Activated naive CD8-positive, alpha-beta T cell treated with anti-CD3 and anti-CD28 coated beads, Interleukin-2, amount 10 ng/mL, durations not matched to agents 7 days and 5 days (primary cell): ENCODE data around the gene ABCA3. TPM values are rescaled to one million over a fixed set of nuclear protein-coding genes. Genes with fewer than 3 reads are reported as not detected.
"Not testable (repeated sequence)": the region's sequence is repeated elsewhere in the genome, so short reads cannot be mapped to it uniquely, and the experiment has no call there.

Experiments used
- ATAC-seq: fragments of 150-1000 bp; cut with Tn5 transposase; one replicate; pipeline ENCODE4 v1.10.0; 2021; ENCODE audit warnings: low read depth, moderate library complexity
- POLR2A ChIA-PET: fragments of 350-600 bp; sonication (Branson Sonifier 250); formaldehyde crosslinking; loops from one replicate; lab custom pipeline; 2021; ENCODE audit warnings: antibody characterized with exemption; lab: Charles Lee
- DNase-seq: peaks from one replicate; pipeline ENCODE4 v3.0.0; 2021
- H3K27ac Mint-ChIP-seq: one replicate; pipeline ENCODE4 v1.8.0; 2022; ENCODE audit warnings: mild to moderate bottlenecking, mixed read lengths
- H3K27me3 Mint-ChIP-seq: one replicate; pipeline ENCODE4 v1.8.0; 2022; ENCODE audit warnings: mild to moderate bottlenecking, moderate library complexity, mixed read lengths
- H3K36me3 Mint-ChIP-seq: one replicate; pipeline ENCODE4 v1.8.0; 2021; ENCODE audit warnings: mild to moderate bottlenecking, mixed read lengths
- H3K4me1 Mint-ChIP-seq: one replicate; pipeline ENCODE4 v1.8.0; 2021; ENCODE audit warnings: mixed read lengths
- H3K4me3 Mint-ChIP-seq: one replicate; pipeline ENCODE4 v1.8.0; 2022; ENCODE audit warnings: mild to moderate bottlenecking, moderate library complexity, mixed read lengths
- H3K9me3 Mint-ChIP-seq: one replicate; pipeline ENCODE4 v1.8.0; 2021; ENCODE audit warnings: mixed read lengths
- total RNA-seq, 2 experiments: library from RNA; stranded (reverse); gene quantifications; one replicate each; pipeline ENCODE4 v1.2.3, GENCODE V29; 2021

ABCA3 gene
- total RNA-seq, 2 experiments from 2014 or later, result 7.8 to 8.3 TPM

- POLR2A ChIA-PET, result no interaction called here
- DNase-seq (no peak), ATAC-seq (no peak)
- Mint-ChIP-seq H3K27me3 (no peaks in the 10 kb centered on the region), H3K36me3 (no peaks in the 10 kb centered on the region), H3K4me1 (no peaks in the 10 kb centered on the region), H3K27ac (no peak overlapping the region), H3K4me3 (no peak overlapping the region), H3K9me3 (no peaks in the 10 kb centered on the region)
These were observed 63.9 kb downstream of the ABCA3 start for GRCh38 chr16:2276368-2277195.

GRCh38 chr16:2275476-2276367, 64.8 kb downstream of the ABCA3 start:
- Mint-ChIP-seq H3K36me3 (no peaks in the 10 kb centered on the region), H3K4me1 (peaks cover 2% of the 10 kb centered on the region), H3K27ac (no peak overlapping the region), H3K9me3 (no peaks in the 10 kb centered on the region), H3K27me3 (no peaks in the 10 kb centered on the region), H3K4me3 (no peak overlapping the region)
- no peak for ATAC-seq
- no peak for DNase-seq
- POLR2A ChIA-PET, result no interaction called here

- ATAC-seq (no peak), DNase-seq (no peak)
- Mint-ChIP-seq H3K36me3 (no peaks in the 10 kb centered on the region), H3K27ac (no peak overlapping the region), H3K4me1 (peaks cover 7% of the 10 kb centered on the region), H3K27me3 (no peaks in the 10 kb centered on the region), H3K9me3 (no peaks in the 10 kb centered on the region), H3K4me3 (no peak overlapping the region)
- POLR2A ChIA-PET, result no interaction called here
These were observed 66.6 kb downstream of the ABCA3 start for GRCh38 chr16:2273931-2274330.

- ATAC-seq, result no peak
- Mint-ChIP-seq H3K4me1 (peaks cover 7% of the 10 kb centered on the region), H3K27me3 (no peaks in the 10 kb centered on the region), H3K9me3 (no peaks in the 10 kb centered on the region), H3K36me3 (no peaks in the 10 kb centered on the region), H3K4me3 (no peak overlapping the region), H3K27ac (no peak overlapping the region)
- no peak for DNase-seq
- POLR2A ChIA-PET, result no interaction called here
These were observed 67.0 kb downstream of the ABCA3 start for GRCh38 chr16:2273484-2273883.

GRCh38 chr16:2271848-2272461, 68.6 kb downstream of the ABCA3 start:
- POLR2A ChIA-PET, result interaction anchor here (0.6 to 1.7 kb wide), 2 partner anchors 19 to 21 kb away, joined by 3 to 4 read pairs; partner anchors contain the start of gene ECI1

GRCh38 chr16:2270588-2271470, 69.7 kb downstream of the ABCA3 start:
- Mint-ChIP-seq H3K4me3 (no peak overlapping the region), H3K27ac (peak overlapping the region; percentile 20), H3K9me3 (no peaks in the 10 kb centered on the region), H3K4me1 (peaks cover 16% of the 10 kb centered on the region), H3K36me3 (peaks cover 7% of the 10 kb centered on the region), H3K27me3 (no peaks in the 10 kb centered on the region)
- DNase-seq, result no peak
- ATAC-seq, result no peak
- POLR2A ChIA-PET, result interaction anchor here (1.1 to 1.7 kb wide), 3 partner anchors 18 to 55 kb away, joined by 3 to 4 read pairs (median 3); no protein-coding TSS in a partner anchor

More at GRCh38 chr16:2271848-2272461, 68.6 kb downstream of the ABCA3 start:
- no peak for ATAC-seq
- DNase-seq, result no peak
- H3K9me3 Mint-ChIP-seq, result no peaks in the 10 kb centered on the region
- H3K27ac Mint-ChIP-seq, result no peak overlapping the region
- H3K4me3 Mint-ChIP-seq, result no peak overlapping the region
- H3K27me3 Mint-ChIP-seq, result no peaks in the 10 kb centered on the region
- peaks cover under 1% of the 10 kb centered on the region for H3K36me3 Mint-ChIP-seq
- peaks cover 7% of the 10 kb centered on the region for H3K4me1 Mint-ChIP-seq

- Mint-ChIP-seq H3K9me3 (no peaks in the 10 kb centered on the region), H3K4me1 (peaks cover 19% of the 10 kb centered on the region), H3K36me3 (peaks cover 9% of the 10 kb centered on the region), H3K4me3 (peak overlapping the region; percentile 95), H3K27me3 (no peaks in the 10 kb centered on the region), H3K27ac (no peak overlapping the region)
- POLR2A ChIA-PET, result interaction anchor here (1.1 to 1.4 kb wide), 4 partner anchors 27 to 55 kb away, joined by 3 to 4 read pairs (median 4); partner anchors contain the start of gene PGP
- no peak for DNase-seq
- no peak for ATAC-seq
These were observed 70.5 kb downstream of the ABCA3 start for GRCh38 chr16:2270070-2270462.

GRCh38 chr16:2267913-2268666, 72.4 kb downstream of the ABCA3 start, which contains the start of gene RNPS1:
RNPS1 (minus strand) TSS chr16:2268126; CDS start chr16:2264643, 3,483 bp downstream.
- peak within 1 kb of the TSS; percentile 95 for H3K4me3 Mint-ChIP-seq
- peaks cover 14% of the 10 kb centered on the region for H3K36me3 Mint-ChIP-seq
- H3K4me1 Mint-ChIP-seq, result peaks cover 27% of the 10 kb centered on the region
- peak within 1 kb of the TSS; percentile 97 for H3K27ac Mint-ChIP-seq
- DNase-seq (peak; percentile 99), ATAC-seq (peak; percentile 84)
- POLR2A ChIA-PET, result interaction anchor here (0.7 to 2.1 kb wide), 10 partner anchors 11 to 402 kb away, joined by 3 to 27 read pairs (median 4); partner anchors contain the start of genes ABCA3, ECI1 and TRAF7
- H3K9me3 Mint-ChIP-seq, result no peaks in the 10 kb centered on the region
- H3K27me3 Mint-ChIP-seq, result no peaks in the 10 kb centered on the region

- H3K27me3 Mint-ChIP-seq, DNase-seq, H3K9me3 Mint-ChIP-seq: not testable (repeated sequence)
- peak overlapping the region; percentile 95 for H3K4me3 Mint-ChIP-seq
- POLR2A ChIA-PET, result interaction anchor here (1.4 kb wide), 1 partner anchor 29 kb away, joined by 5 read pairs; no protein-coding TSS in a partner anchor
- H3K36me3 Mint-ChIP-seq, result peaks cover 18% of the 10 kb centered on the region
- peak overlapping the region; percentile 97 for H3K27ac Mint-ChIP-seq
- peaks cover 27% of the 10 kb centered on the region for H3K4me1 Mint-ChIP-seq
- peak; percentile 51 for ATAC-seq
These were observed 73.0 kb downstream of the ABCA3 start for GRCh38 chr16:2267505-2267912.

GRCh38 chr16:2266887-2267286, 73.6 kb downstream of the ABCA3 start:
- peaks cover 19% of the 10 kb centered on the region for H3K36me3 Mint-ChIP-seq
- not testable (repeated sequence) for ATAC-seq, H3K9me3 Mint-ChIP-seq, H3K27me3 Mint-ChIP-seq, DNase-seq
- peaks cover 27% of the 10 kb centered on the region for H3K4me1 Mint-ChIP-seq
- H3K4me3 Mint-ChIP-seq, result peak overlapping the region; percentile 95
- POLR2A ChIA-PET, result interaction anchor here (0.9 to 1.3 kb wide), 2 partner anchors 15 to 112 kb away, joined by 3 read pairs; partner anchors contain the start of gene ECI1
- peak overlapping the region; percentile 97 for H3K27ac Mint-ChIP-seq

- DNase-seq, ATAC-seq, H3K27me3 Mint-ChIP-seq, H3K4me3 Mint-ChIP-seq, H3K9me3 Mint-ChIP-seq, H3K27ac Mint-ChIP-seq: not testable (repeated sequence)
- peaks cover 32% of the 10 kb centered on the region for H3K36me3 Mint-ChIP-seq
- peaks cover 20% of the 10 kb centered on the region for H3K4me1 Mint-ChIP-seq
- POLR2A ChIA-PET, result interaction anchor here (0.6 kb wide), 1 partner anchor 110 kb away, joined by 3 read pairs; no protein-coding TSS in a partner anchor
These were observed 77.5 kb downstream of the ABCA3 start for GRCh38 chr16:2263026-2263425.
